ENCODE data around the gene POMT1.

DNA sequence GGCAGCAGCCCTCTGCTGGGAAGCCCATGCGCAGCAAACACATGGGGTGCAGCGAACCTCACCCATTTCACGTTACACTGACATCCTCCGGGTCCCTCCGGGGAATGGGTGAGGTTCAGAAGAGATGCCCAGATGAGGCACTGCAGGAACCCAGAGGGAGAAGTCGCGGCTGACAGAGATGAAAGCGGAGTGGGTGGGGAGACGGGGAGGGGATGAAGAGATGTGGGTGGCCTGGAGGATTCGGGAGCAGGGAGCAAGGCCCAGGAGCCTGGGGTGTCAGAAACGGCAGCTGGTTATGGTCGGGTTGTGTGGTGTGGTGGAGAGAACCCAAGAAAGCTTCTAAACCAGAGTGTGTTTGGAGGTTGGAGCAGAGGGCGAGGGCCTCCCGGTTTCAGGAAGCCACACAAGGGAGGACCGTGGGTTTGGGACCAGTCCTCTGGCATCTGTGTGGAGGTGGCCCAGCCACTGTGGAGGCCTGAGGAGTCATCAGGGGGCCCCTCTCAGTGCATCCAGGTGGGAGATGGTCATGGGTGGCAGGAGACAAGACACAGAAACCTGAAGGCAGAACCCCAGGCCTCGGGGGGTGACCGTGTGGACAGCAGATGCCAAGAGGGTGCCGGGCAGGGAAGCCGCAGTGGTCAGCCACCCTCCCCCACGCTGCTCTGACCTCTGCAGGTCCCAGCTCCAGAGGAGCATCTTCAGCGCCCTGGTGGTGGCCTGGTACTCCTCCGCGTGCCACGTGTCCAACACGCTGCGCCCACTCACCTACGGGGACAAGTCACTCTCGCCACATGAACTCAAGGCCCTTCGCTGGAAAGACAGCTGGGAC is 19.8 kb downstream of the POMT1 start:
- TF ChIP-seq, protein P1, sequence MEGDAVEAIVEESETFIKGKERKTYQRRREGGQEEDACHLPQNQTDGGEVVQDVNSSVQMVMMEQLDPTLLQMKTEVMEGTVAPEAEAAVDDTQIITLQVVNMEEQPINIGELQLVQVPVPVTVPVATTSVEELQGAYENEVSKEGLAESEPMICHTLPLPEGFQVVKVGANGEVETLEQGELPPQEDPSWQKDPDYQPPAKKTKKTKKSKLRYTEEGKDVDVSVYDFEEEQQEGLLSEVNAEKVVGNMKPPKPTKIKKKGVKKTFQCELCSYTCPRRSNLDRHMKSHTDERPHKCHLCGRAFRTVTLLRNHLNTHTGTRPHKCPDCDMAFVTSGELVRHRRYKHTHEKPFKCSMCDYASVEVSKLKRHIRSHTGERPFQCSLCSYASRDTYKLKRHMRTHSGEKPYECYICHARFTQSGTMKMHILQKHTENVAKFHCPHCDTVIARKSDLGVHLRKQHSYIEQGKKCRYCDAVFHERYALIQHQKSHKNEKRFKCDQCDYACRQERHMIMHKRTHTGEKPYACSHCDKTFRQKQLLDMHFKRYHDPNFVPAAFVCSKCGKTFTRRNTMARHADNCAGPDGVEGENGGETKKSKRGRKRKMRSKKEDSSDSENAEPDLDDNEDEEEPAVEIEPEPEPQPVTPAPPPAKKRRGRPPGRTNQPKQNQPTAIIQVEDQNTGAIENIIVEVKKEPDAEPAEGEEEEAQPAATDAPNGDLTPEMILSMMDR (IDR thresholded peaks at IDR 0.05 in 4 of 5, conservative IDR thresholded peaks at IDR 0.05 in 1 of 5), result no peak
- no peak for TF ChIP-seq POLR2A (IDR thresholded peaks at IDR 0.05)
